ENCODE measurements around the gene SPOPL.

DNA sequence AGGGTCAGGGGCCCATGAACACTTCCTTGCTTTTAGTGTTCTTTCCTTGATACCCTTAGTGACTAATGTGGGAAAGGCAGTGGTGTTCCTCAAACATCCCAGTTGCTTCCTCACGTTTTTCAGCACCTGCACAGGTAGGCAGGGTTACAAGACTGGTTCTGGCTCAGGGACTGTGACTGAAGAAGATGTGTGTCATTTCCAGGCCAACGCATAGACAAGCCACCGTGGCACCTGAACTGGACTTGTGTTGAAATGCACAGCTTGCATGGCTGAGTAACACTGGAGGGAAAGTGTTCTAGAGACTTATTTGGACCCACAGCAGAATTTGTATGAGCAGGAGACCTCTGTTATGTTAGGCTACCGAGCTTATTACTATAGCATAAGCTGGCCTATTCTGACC is 107.9 kb downstream of the SPOPL start:
- TF ChIP-seq, protein P1, sequence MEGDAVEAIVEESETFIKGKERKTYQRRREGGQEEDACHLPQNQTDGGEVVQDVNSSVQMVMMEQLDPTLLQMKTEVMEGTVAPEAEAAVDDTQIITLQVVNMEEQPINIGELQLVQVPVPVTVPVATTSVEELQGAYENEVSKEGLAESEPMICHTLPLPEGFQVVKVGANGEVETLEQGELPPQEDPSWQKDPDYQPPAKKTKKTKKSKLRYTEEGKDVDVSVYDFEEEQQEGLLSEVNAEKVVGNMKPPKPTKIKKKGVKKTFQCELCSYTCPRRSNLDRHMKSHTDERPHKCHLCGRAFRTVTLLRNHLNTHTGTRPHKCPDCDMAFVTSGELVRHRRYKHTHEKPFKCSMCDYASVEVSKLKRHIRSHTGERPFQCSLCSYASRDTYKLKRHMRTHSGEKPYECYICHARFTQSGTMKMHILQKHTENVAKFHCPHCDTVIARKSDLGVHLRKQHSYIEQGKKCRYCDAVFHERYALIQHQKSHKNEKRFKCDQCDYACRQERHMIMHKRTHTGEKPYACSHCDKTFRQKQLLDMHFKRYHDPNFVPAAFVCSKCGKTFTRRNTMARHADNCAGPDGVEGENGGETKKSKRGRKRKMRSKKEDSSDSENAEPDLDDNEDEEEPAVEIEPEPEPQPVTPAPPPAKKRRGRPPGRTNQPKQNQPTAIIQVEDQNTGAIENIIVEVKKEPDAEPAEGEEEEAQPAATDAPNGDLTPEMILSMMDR (conservative IDR thresholded peaks at IDR 0.05) = no peak
- no peak for TF ChIP-seq ZFX (IDR thresholded peaks at IDR 0.05)

All from C4-2B (cell line).